ENCODE results near the gene CKMT2. TPM values are rescaled to one million over a fixed set of nuclear protein-coding genes. Genes with fewer than 3 reads are reported as not detected.
A peak's percentile ranks its signal among the peaks of the same experiment; 100 is the strongest.

CKMT2 gene
- total RNA-seq, 4 donors from 2014 or later, result 2.5 to 12.3 (median 6.5) TPM

GRCh38 chr5:81226949-81227348 lies 6.2 kb upstream of the CKMT2 start:
- no peaks in the 10 kb centered on the region for H3K27me3 ChIP-seq
- no peak overlapping the region for H3K27ac ChIP-seq
- DNase-seq (ENCODE audit: low spot score in 2 of 2), result no peak
- WGBS, result 75% methylated on average over 1 of the region's 1 CpG
- no peak overlapping the region for H3K4me3 ChIP-seq
- no peaks in the 10 kb centered on the region for H3K36me3 ChIP-seq
- H3K9me3 ChIP-seq, result no peaks in the 10 kb centered on the region
- no peak for TF ChIP-seq CTCF (IDR thresholded peaks at IDR 0.05)
- TF ChIP-seq POLR2AphosphoS5 (IDR thresholded peaks at IDR 0.05), result no peak
- H3K4me1 ChIP-seq, result no peaks in the 10 kb centered on the region

- no peak for DNase-seq (ENCODE audit: low spot score in 2 of 2)
- Histone ChIP-seq H3K9me3 (no peaks in the 10 kb centered on the region), H3K4me3 (no peak overlapping the region), H3K27ac (no peak overlapping the region), H3K36me3 (no peaks in the 10 kb centered on the region), H3K27me3 (no peaks in the 10 kb centered on the region), H3K4me1 (peaks cover 6% of the 10 kb centered on the region)
- 53% methylated on average over 4 of the region's 4 CpGs for WGBS
- TF ChIP-seq POLR2A (IDR thresholded peaks at IDR 0.05) (no peak), POLR2AphosphoS5 (IDR thresholded peaks at IDR 0.05) (no peak), CTCF (IDR thresholded peaks at IDR 0.05) (no peak), EP300 (IDR thresholded peaks at IDR 0.05) (no peak)
These were observed 5.0 kb upstream of the CKMT2 start for GRCh38 chr5:81228084-81228483.

- Histone ChIP-seq H3K27me3 (no peaks in the 10 kb centered on the region), H3K4me3 (no peak overlapping the region), H3K36me3 (no peaks in the 10 kb centered on the region), H3K9me3 (no peaks in the 10 kb centered on the region), H3K4me1 (peaks cover 15% of the 10 kb centered on the region), H3K27ac (no peak overlapping the region)
- WGBS, result 76% methylated on average over 8 of the region's 8 CpGs
- TF ChIP-seq EP300 (IDR thresholded peaks at IDR 0.05) (no peak), POLR2A (IDR thresholded peaks at IDR 0.05) (no peak), CTCF (IDR thresholded peaks at IDR 0.05) (no peak), POLR2AphosphoS5 (IDR thresholded peaks at IDR 0.05) (no peak)
- no peak for DNase-seq (ENCODE audit: low spot score in 2 of 2)
These were observed 2.7 kb upstream of the CKMT2 start for GRCh38 chr5:81230416-81230815.

GRCh38 chr5:81232464-81233079 lies 550 bp upstream of the CKMT2 start:
- H3K27me3 ChIP-seq, result no peaks in the 10 kb centered on the region
- 66% methylated on average over 12 of the region's 12 CpGs for WGBS
- peak overlapping the region; percentile 5 for H3K27ac ChIP-seq

GRCh38 chr5:81234299-81234698 lies 1.2 kb downstream of the CKMT2 start:
- no peak for DNase-seq (ENCODE audit: low spot score in 2 of 2)
- no peaks in the 10 kb centered on the region for H3K36me3 ChIP-seq
- H3K27me3 ChIP-seq, result no peaks in the 10 kb centered on the region
- TF ChIP-seq EP300 (IDR thresholded peaks at IDR 0.05), result no peak
- TF ChIP-seq CTCF (IDR thresholded peaks at IDR 0.05), result no peak
- no peak for TF ChIP-seq POLR2AphosphoS5 (IDR thresholded peaks at IDR 0.05)
- no peak for TF ChIP-seq POLR2A (IDR thresholded peaks at IDR 0.05)
- H3K9me3 ChIP-seq, result no peaks in the 10 kb centered on the region
- peaks cover 24% of the 10 kb centered on the region for H3K4me1 ChIP-seq
- H3K27ac ChIP-seq, result peak overlapping the region; percentile 16
- H3K4me3 ChIP-seq, result no peak overlapping the region
- WGBS, result 93% methylated on average over 7 of the region's 7 CpGs

More at GRCh38 chr5:81232464-81233079, 550 bp upstream of the CKMT2 start:
- no peak for DNase-seq (ENCODE audit: low spot score in 2 of 2)
- Histone ChIP-seq H3K9me3 (no peaks in the 10 kb centered on the region), H3K36me3 (no peaks in the 10 kb centered on the region), H3K4me3 (peak overlapping the region; percentile 28), H3K4me1 (peaks cover 24% of the 10 kb centered on the region)
- TF ChIP-seq EP300 (IDR thresholded peaks at IDR 0.05), result no peak
- no peak for TF ChIP-seq CTCF (IDR thresholded peaks at IDR 0.05)
- TF ChIP-seq POLR2AphosphoS5 (IDR thresholded peaks at IDR 0.05), result no peak
- TF ChIP-seq POLR2A (IDR thresholded peaks at IDR 0.05), result no peak

Measured in suprapubic skin (tissue), 4 donors.